ENCODE results near the gene POLDIP2. TPM values are rescaled to one million over a fixed set of nuclear protein-coding genes. Genes with fewer than 3 reads are reported as not detected.
A peak's percentile ranks its signal among the peaks of the same experiment; 100 is the strongest.

Gene POLDIP2, protein sequence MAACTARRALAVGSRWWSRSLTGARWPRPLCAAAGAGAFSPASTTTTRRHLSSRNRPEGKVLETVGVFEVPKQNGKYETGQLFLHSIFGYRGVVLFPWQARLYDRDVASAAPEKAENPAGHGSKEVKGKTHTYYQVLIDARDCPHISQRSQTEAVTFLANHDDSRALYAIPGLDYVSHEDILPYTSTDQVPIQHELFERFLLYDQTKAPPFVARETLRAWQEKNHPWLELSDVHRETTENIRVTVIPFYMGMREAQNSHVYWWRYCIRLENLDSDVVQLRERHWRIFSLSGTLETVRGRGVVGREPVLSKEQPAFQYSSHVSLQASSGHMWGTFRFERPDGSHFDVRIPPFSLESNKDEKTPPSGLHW
- 100 to 1,000 TPM in 1 of 6 donors, 10 to 100 TPM in 5; 80.1 to 159 (median 84.3) TPM for polyA plus RNA-seq (ENCODE audit: low read depth in 6 of 6)

DNA sequence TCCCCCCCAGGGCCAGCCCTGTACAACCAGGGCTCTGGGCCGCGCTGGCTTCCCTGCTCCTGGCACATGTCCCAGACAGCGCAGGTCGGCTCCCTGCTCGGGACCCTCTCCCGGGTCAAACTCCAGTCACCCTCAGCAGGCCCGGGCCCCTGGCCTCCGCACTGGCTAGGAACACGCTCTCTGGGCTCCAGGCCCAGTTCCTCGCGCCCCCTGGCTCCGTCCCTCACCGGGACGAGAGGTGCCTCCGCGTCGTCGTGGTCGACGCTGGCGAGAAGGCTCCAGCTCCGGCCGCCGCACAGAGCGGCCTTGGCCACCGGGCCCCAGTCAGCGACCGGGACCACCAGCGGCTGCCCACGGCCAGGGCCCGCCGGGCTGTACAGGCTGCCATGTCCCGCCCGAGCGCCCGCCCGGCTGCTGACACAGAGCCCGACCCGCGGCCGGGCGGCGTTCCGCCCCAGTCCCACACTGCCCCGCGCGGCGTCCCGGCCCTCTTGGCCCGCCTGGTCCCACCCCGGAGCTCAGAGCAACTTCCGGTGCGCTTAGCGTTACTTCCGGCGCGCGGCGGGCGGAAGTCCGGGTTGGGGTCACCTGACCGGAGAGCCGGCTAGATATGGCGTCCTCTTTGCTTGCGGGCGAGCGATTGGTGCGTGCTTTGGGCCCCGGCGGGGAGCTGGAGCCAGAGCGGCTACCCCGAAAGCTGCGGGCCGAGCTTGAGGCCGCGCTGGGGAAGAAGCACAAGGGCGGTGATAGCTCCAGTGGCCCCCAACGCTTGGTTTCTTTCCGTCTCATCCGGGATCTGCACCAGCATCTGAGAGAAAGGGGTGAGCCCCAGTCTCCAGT lies at the start of gene POLDIP2:
Gene POLDIP2 (minus strand): TSS at position 467 of the 840 bp plus-strand sequence. CDS start 79 bp downstream, at position 388.
- ATAC-seq (ENCODE audit: low read depth in 2 of 2), result peak; percentile 97 to 98
- peak within 1 kb of the TSS; percentile 91 to 99 (median 94) for H3K27ac Mint-ChIP-seq
- peak within 1 kb of the TSS; percentile 94 to 100 (median 95) for H3K4me3 Mint-ChIP-seq
- H3K4me1 Mint-ChIP-seq, result peaks cover 19 to 28% (median 21%) of the 10 kb centered on the region in 3 donors
- H3K27me3 Mint-ChIP-seq, result no peaks in the 10 kb centered on the region
- peak; percentile 97 for DNase-seq
- H3K9me3 Mint-ChIP-seq, result no peaks in the 10 kb centered on the region
- no peaks in the 10 kb centered on the region for H3K36me3 Mint-ChIP-seq

DNA sequence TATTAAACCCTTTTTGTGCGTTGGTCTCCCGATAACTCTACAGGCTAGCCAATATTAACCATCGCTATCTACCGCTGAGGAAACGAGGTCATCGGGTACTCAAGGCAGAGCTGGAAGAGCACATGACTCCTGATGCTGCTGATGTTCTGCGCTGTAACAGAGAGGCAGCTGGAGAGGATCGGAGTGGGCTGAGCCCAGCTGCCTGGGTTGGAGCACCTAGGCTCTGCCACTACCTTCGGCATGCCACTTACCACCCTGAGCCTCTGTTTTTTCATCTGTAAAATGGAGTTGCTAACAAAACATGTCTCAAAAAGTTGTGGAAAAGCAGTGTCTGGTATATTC lies 49.1 kb upstream of the POLDIP2 start:
- peak; percentile 17 to 30 for ATAC-seq (ENCODE audit: low read depth in 2 of 2)
- no peaks in the 10 kb centered on the region for H3K9me3 Mint-ChIP-seq
- H3K27ac Mint-ChIP-seq, result peak overlapping the region in 1 of 6 donors; percentile 75
- peaks cover 6 to 30% (median 11%) of the 10 kb centered on the region in 3 donors for H3K27me3 Mint-ChIP-seq
- H3K4me1 Mint-ChIP-seq, result peaks cover 7 to 9% (median 9%) of the 10 kb centered on the region in 3 donors
- peak overlapping the region; percentile 65 to 94 (median 80) for H3K4me3 Mint-ChIP-seq
- no peaks in the 10 kb centered on the region for H3K36me3 Mint-ChIP-seq
- DNase-seq, result no peak

GRCh38 chr17:28405632-28406472 lies 48.5 kb upstream of the POLDIP2 start, which contains the start of gene SLC46A1:
Gene SLC46A1 (minus strand): TSS chr17:28406212. CDS start chr17:28406114, 98 bp downstream.
- H3K36me3 Mint-ChIP-seq, result no peaks in the 10 kb centered on the region
- H3K9me3 Mint-ChIP-seq, result no peaks in the 10 kb centered on the region
- peak within 1 kb of the TSS in 2 of 6 donors; percentile 52 to 75 for H3K27ac Mint-ChIP-seq
- H3K27me3 Mint-ChIP-seq, result peaks cover 6 to 24% (median 11%) of the 10 kb centered on the region in 3 donors
- ATAC-seq (ENCODE audit: low read depth in 2 of 2), result peak; percentile 76 to 81
- peaks cover 7 to 9% (median 9%) of the 10 kb centered on the region in 3 donors for H3K4me1 Mint-ChIP-seq
- peak; percentile 28 for DNase-seq
- H3K4me3 Mint-ChIP-seq, result peak within 1 kb of the TSS; percentile 78 to 94 (median 84)

- peak overlapping the region; percentile 77 to 90 (median 82) for H3K4me3 Mint-ChIP-seq
- no peak for DNase-seq
- no peaks in the 10 kb centered on the region for H3K36me3 Mint-ChIP-seq
- peaks cover 7 to 9% (median 9%) of the 10 kb centered on the region in 3 donors for H3K4me1 Mint-ChIP-seq
- peaks cover 6 to 20% (median 11%) of the 10 kb centered on the region in 3 donors for H3K27me3 Mint-ChIP-seq
- H3K9me3 Mint-ChIP-seq, result no peaks in the 10 kb centered on the region
- no peak for ATAC-seq (ENCODE audit: low read depth in 2 of 2)
- H3K27ac Mint-ChIP-seq, result peak overlapping the region in 2 of 6 donors; percentile 52 to 83
These were observed 47.7 kb upstream of the POLDIP2 start for GRCh38 chr17:28404812-28405570.

GRCh38 chr17:28404461-28404811 lies 47.1 kb upstream of the POLDIP2 start:
- no peak for ATAC-seq (ENCODE audit: low read depth in 2 of 2)
- H3K27ac Mint-ChIP-seq, result peak overlapping the region in 1 of 6 donors; percentile 83

GRCh38 chr17:28404007-28404406 lies 46.7 kb upstream of the POLDIP2 start:
- Mint-ChIP-seq H3K27me3 (peaks cover 6 to 20% (median 11%) of the 10 kb centered on the region in 3 donors), H3K9me3 (no peaks in the 10 kb centered on the region), H3K4me1 (peaks cover 7 to 9% (median 9%) of the 10 kb centered on the region in 3 donors), H3K27ac (no peak overlapping the region), H3K4me3 (peak overlapping the region in 5 of 8 donors; percentile 64 to 79 (median 77)), H3K36me3 (no peaks in the 10 kb centered on the region)
- no peak for ATAC-seq (ENCODE audit: low read depth in 2 of 2)
- DNase-seq, result no peak

More at GRCh38 chr17:28404461-28404811, 47.1 kb upstream of the POLDIP2 start:
- Mint-ChIP-seq H3K4me1 (peaks cover 7 to 9% (median 9%) of the 10 kb centered on the region in 3 donors), H3K4me3 (peak overlapping the region; percentile 49 to 90 (median 76)), H3K27me3 (peaks cover 6 to 20% (median 11%) of the 10 kb centered on the region in 3 donors), H3K9me3 (no peaks in the 10 kb centered on the region), H3K36me3 (no peaks in the 10 kb centered on the region)
- DNase-seq, result no peak

DNA sequence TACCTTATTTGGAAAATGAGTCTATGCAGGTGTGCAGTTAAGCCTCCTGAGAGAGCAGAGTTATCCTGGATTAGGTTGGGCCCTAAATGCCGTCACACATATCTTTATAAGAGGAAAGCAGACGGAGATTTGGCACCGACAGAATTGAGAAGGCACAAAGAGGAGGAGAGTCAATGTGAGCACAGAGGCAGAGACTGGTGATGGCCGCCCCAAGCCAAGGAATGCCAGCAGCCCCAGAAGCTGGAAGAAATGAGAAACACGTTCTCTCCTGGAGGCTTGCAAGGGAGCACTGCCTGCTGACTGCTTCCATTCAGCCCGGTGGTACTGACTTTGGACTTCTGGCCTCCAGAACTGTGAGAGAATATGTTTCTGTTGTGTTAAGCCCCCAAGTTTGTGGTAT lies 45.5 kb upstream of the POLDIP2 start:
- ATAC-seq (ENCODE audit: low read depth in 2 of 2), result no peak
- Mint-ChIP-seq H3K4me3 (peak overlapping the region in 4 of 8 donors; percentile 41 to 70 (median 46)), H3K27me3 (peaks cover 0 to 10% (median 1%) of the 10 kb centered on the region in 3 donors), H3K36me3 (no peaks in the 10 kb centered on the region), H3K4me1 (peaks cover 9 to 11% (median 11%) of the 10 kb centered on the region in 3 donors), H3K27ac (peak overlapping the region in 1 of 6 donors; percentile 21), H3K9me3 (no peaks in the 10 kb centered on the region)
- DNase-seq, result no peak

DNA sequence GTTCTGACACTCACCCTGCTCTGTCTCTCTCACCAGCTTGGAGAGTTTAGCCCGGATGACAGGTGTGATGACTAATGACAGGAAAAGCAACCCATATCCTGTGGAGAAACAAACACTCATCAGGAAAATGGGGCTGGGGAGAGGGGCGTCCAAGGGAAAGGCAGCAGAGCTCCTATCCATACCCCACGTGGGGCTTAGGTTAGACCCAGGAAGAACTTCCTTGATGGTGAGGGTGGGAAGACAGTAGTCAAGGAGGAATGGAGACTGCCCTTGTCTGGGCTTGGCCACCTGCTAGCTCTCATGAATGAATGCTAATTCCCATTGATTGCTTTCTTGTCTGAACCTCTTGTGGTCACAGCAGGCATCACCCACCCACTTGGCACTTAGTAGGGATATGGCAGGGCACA lies 44.9 kb upstream of the POLDIP2 start:
- H3K9me3 Mint-ChIP-seq, result no peaks in the 10 kb centered on the region
- ATAC-seq (ENCODE audit: low read depth in 2 of 2) (no peak), DNase-seq (no peak)
- peak overlapping the region in 1 of 6 donors; percentile 36 for H3K27ac Mint-ChIP-seq
- peaks cover 0 to 6% (median 0%) of the 10 kb centered on the region in 3 donors for H3K27me3 Mint-ChIP-seq
- H3K4me3 Mint-ChIP-seq, result no peak overlapping the region
- peaks cover 9 to 12% (median 12%) of the 10 kb centered on the region in 3 donors for H3K4me1 Mint-ChIP-seq
- no peaks in the 10 kb centered on the region for H3K36me3 Mint-ChIP-seq

GRCh38 chr17:28399808-28400207 lies 42.5 kb upstream of the POLDIP2 start:
- Mint-ChIP-seq H3K27ac (no peak overlapping the region), H3K4me1 (peaks cover 0 to 5% (median 3%) of the 10 kb centered on the region in 3 donors), H3K9me3 (no peaks in the 10 kb centered on the region), H3K27me3 (peaks cover 0 to 5% (median 0%) of the 10 kb centered on the region in 3 donors), H3K36me3 (no peaks in the 10 kb centered on the region), H3K4me3 (no peak overlapping the region)
- no peak for ATAC-seq (ENCODE audit: low read depth in 2 of 2)
- DNase-seq, result no peak

DNA sequence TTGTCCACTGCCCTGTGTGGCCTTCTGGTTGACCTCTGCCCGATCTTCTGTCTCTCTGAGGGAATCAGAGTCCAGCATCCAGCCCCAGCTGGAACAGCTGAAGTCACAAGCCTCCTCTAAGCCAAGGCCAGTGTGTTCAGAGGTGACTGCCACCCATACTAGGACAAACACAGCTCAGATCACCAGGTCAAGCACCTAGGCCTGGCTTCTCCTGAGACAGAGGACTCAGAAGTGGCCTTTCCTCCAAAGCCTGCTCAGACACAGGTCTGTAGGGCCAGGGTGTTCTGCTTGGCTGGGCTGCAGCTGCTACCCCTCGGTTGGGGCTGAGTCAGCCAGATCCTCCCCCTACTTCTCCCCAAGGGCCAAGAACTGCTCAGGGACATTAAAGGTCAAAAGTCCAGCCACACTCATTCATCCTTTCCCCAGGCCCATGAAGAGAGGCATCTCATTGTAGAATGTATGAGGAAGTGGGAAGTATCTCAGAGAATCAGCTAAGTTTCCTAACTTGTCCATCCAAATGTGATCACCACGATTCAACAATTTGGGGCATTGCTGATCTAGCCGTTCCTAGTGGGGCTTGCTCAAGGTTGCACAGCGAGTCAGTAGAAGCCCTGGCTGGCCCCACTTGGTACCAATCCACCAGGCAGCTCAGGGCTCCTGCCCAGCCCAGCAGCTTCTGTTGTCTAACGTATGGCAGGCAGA lies 41.1 kb upstream of the POLDIP2 start:
- ATAC-seq (ENCODE audit: low read depth in 2 of 2), result no peak
- Mint-ChIP-seq H3K27me3 (no peaks in the 10 kb centered on the region), H3K4me1 (peaks cover 0 to 5% (median 3%) of the 10 kb centered on the region in 3 donors), H3K4me3 (no peak overlapping the region), H3K36me3 (peaks cover 0 to 8% of the 10 kb centered on the region in 2 donors), H3K27ac (peak overlapping the region in 2 of 6 donors; percentile 13 to 53), H3K9me3 (no peaks in the 10 kb centered on the region)
- no peak for DNase-seq

GRCh38 chr17:28397687-28398279 lies 40.5 kb upstream of the POLDIP2 start:
- Mint-ChIP-seq H3K27ac (peak overlapping the region in 2 of 6 donors; percentile 16 to 53), H3K4me1 (peaks cover 0 to 5% (median 3%) of the 10 kb centered on the region in 3 donors), H3K36me3 (peaks cover 0 to 8% of the 10 kb centered on the region in 2 donors), H3K9me3 (no peaks in the 10 kb centered on the region), H3K27me3 (no peaks in the 10 kb centered on the region), H3K4me3 (no peak overlapping the region)
- DNase-seq (no peak), ATAC-seq (ENCODE audit: low read depth in 2 of 2) (no peak)

All from naive B cell (primary cell).